ENCODE measurements around the gene HCK.

DNA sequence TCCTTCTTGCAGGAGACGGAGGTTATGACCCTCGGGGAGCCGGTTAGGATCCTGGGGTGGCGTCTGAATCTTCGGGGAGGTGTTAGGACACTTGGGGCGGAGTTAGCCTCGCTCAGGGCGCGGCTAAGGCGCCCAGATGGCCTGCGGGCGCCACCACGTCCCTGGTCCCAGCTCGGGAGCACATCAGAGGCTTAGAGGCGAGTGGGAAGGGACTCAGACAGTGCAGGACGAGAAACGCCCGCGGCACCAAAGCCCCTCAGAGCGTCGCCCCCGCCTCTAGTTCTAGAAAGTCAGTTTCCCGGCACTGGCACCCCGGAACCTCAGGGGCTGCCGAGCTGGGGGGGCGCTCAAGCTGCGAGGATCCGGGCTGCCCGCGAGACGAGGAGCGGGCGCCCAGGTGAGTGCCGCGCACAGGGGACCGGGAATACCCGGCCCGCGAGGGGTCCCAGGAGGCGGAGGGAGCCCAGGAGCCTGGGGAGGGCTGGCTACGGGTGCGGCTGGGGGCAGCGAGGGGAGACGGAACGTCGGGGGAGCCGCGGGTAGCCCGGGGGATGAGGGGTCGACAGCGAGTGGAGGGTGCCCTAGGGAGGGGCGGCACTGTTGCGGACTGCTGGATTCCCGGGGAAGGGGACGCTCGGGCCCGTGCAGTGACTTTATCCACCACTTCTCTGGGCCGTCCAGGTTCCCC, at the start of gene HCK:
- TF ChIP-seq POLR2AphosphoS5 (IDR thresholded peaks at IDR 0.05; ENCODE audit: low read depth, low read length) (no peak), TAF1 (IDR thresholded peaks at IDR 0.05; ENCODE audit: borderline replicate concordance, insufficient read depth, low read length) (no peak), SIN3A (IDR thresholded peaks at IDR 0.05; ENCODE audit: borderline replicate concordance, insufficient read depth, low read length) (no peak)
- TF ChIP-seq, protein P1, sequence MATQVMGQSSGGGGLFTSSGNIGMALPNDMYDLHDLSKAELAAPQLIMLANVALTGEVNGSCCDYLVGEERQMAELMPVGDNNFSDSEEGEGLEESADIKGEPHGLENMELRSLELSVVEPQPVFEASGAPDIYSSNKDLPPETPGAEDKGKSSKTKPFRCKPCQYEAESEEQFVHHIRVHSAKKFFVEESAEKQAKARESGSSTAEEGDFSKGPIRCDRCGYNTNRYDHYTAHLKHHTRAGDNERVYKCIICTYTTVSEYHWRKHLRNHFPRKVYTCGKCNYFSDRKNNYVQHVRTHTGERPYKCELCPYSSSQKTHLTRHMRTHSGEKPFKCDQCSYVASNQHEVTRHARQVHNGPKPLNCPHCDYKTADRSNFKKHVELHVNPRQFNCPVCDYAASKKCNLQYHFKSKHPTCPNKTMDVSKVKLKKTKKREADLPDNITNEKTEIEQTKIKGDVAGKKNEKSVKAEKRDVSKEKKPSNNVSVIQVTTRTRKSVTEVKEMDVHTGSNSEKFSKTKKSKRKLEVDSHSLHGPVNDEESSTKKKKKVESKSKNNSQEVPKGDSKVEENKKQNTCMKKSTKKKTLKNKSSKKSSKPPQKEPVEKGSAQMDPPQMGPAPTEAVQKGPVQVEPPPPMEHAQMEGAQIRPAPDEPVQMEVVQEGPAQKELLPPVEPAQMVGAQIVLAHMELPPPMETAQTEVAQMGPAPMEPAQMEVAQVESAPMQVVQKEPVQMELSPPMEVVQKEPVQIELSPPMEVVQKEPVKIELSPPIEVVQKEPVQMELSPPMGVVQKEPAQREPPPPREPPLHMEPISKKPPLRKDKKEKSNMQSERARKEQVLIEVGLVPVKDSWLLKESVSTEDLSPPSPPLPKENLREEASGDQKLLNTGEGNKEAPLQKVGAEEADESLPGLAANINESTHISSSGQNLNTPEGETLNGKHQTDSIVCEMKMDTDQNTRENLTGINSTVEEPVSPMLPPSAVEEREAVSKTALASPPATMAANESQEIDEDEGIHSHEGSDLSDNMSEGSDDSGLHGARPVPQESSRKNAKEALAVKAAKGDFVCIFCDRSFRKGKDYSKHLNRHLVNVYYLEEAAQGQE (IDR thresholded peaks at IDR 0.05; ENCODE audit: insufficient read depth in 1 of 2, low read depth in 2 of 2, low read length in 2 of 2), result no peak

Measured in PFSK-1 (cell line).